DOHH2 (cell line): ENCODE results near the gene KLKB1.
"Not testable (repeated sequence)": the region's sequence is repeated elsewhere in the genome, so short reads cannot be mapped to it uniquely, and the experiment has no call there.

Source experiments
- H3F3A ChIP-seq: fragments of 200-600 bp; sonication (generic), shearing (Covaris generic); 2 replicates; pipeline ENCODE4 v1.6.0; 2016; ENCODE audit warnings: antibody characterized with exemption, mild to moderate bottlenecking; ENCODE audit not compliant: control insufficient read depth, insufficient read depth
- H3K27ac ChIP-seq: fragments of 200-600 bp; sonication (generic); 2 replicates; pipeline ENCODE4 v1.5.1; 2014; ENCODE audit warnings: low read depth, mild to moderate bottlenecking, low read length, moderate library complexity
- H3K27me3 ChIP-seq: fragments of 200-600 bp; sonication (generic); 2 replicates; pipeline ENCODE4 v1.6.1; 2014; ENCODE audit warnings: mild to moderate bottlenecking, low read length, mixed read lengths; ENCODE audit not compliant: control insufficient read depth
- H3K36me3 ChIP-seq: fragments of 200-600 bp; sonication (generic); 2 replicates; pipeline ENCODE4 v1.6.1; 2014; ENCODE audit warnings: mild to moderate bottlenecking, low read length, moderate library complexity, mixed read lengths; ENCODE audit not compliant: control insufficient read depth
- H3K4me1 ChIP-seq: fragments of 200-600 bp; sonication (generic); 2 replicates; pipeline ENCODE4 v1.6.1; 2014; ENCODE audit warnings: mild to moderate bottlenecking, low read length, mixed read lengths; ENCODE audit not compliant: control insufficient read depth
- H3K4me2 ChIP-seq: fragments of 200-600 bp; sonication (generic); 2 replicates; pipeline ENCODE4 v1.6.0; 2014; ENCODE audit warnings: mild to moderate bottlenecking, low read length, moderate library complexity
- H3K4me3 ChIP-seq: fragments of 200-600 bp; sonication (generic); 2 replicates; pipeline ENCODE4 v1.5.1; 2014; ENCODE audit warnings: mild to moderate bottlenecking, low read length, mixed read lengths
- H3K79me2 ChIP-seq: fragments of 200-600 bp; sonication (generic); 2 replicates; pipeline ENCODE4 v1.6.1; 2014; ENCODE audit warnings: mild to moderate bottlenecking, low read length, mixed read lengths; ENCODE audit not compliant: control insufficient read depth
- H3K9me2 ChIP-seq: fragments of 200-600 bp; sonication (generic); replicated peaks from 2 replicates; pipeline ENCODE4 v1.6.1; 2014; ENCODE audit warnings: mild to moderate bottlenecking, low read length, mixed read lengths; ENCODE audit not compliant: control insufficient read depth
- H3K9me3 ChIP-seq: fragments of 200-600 bp; sonication (generic); 2 replicates; pipeline ENCODE4 v1.6.1; 2014; ENCODE audit warnings: antibody characterized with exemption, low read length, mixed read lengths; ENCODE audit not compliant: control insufficient read depth, insufficient read depth
- H4K20me1 ChIP-seq: fragments of 200-600 bp; sonication (generic); 2 replicates; pipeline ENCODE4 v1.6.0; 2014; ENCODE audit warnings: low read depth, mild to moderate bottlenecking, antibody characterized with exemption, low read length, moderate library complexity; ENCODE audit not compliant: control insufficient read depth, insufficient read depth
- CTCF ChIP-seq: fragments of 200-600 bp; sonication (generic); IDR thresholded peaks from one replicate; pipeline ENCODE4 v1.5.1; 2014; ENCODE audit warnings: antibody characterized with exemption, mild to moderate bottlenecking, low read depth, low read length; ENCODE audit not compliant: poor library complexity, severe bottlenecking
- EZH2phosphoT487 ChIP-seq: fragments of 200-600 bp; sonication (generic); IDR thresholded peaks from 2 replicates; pipeline ENCODE4 v1.6.1; 2017; ENCODE audit warnings: borderline replicate concordance, mild to moderate bottlenecking, antibody characterized with exemption, low read length, moderate library complexity, mixed read lengths

Gene KLKB1

GRCh38 chr4:186271081-186271678, 43.9 kb downstream of the KLKB1 start:
- no peaks in the 10 kb centered on the region for H3K9me2 ChIP-seq
- H3K27me3 ChIP-seq = 0 out of 2 replicates have a peak, but pooled peaks cover 3% of the 10 kb centered on the region
- TF ChIP-seq EZH2phosphoT487 (no peak), CTCF (no peak)
- H3K79me2 ChIP-seq = no peaks in the 10 kb centered on the region
- H3K9me3 ChIP-seq = no peaks in the 10 kb centered on the region
- no peaks in the 10 kb centered on the region for H4K20me1 ChIP-seq
- H3K4me1 ChIP-seq = no peaks in the 10 kb centered on the region
- H3K36me3 ChIP-seq = no peaks in the 10 kb centered on the region
- no peak overlapping the region for H3K4me3 ChIP-seq
- H3K27ac ChIP-seq = no peak overlapping the region
- H3K4me2 ChIP-seq = no peak overlapping the region
- no peaks in the 10 kb centered on the region for H3F3A ChIP-seq

GRCh38 chr4:186272699-186273391, 45.5 kb downstream of the KLKB1 start:
- no peak overlapping the region for H3K4me3 ChIP-seq

GRCh38 chr4:186273392-186273789, 46.1 kb downstream of the KLKB1 start:
- not testable (repeated sequence) for H3K9me3 ChIP-seq, H4K20me1 ChIP-seq, H3K79me2 ChIP-seq, H3K4me2 ChIP-seq, H3K9me2 ChIP-seq, H3F3A ChIP-seq, H3K4me1 ChIP-seq, H3K36me3 ChIP-seq, H3K4me3 ChIP-seq, H3K27ac ChIP-seq, H3K27me3 ChIP-seq

More at GRCh38 chr4:186272699-186273391, 45.5 kb downstream of the KLKB1 start:
- TF ChIP-seq EZH2phosphoT487 = no peak
- no peak for TF ChIP-seq CTCF
- no peaks in the 10 kb centered on the region for H3K4me1 ChIP-seq
- H3K9me3 ChIP-seq = no peaks in the 10 kb centered on the region
- H3K4me2 ChIP-seq = no peak overlapping the region
- H3K27me3 ChIP-seq = no peaks in the 10 kb centered on the region
- H3F3A ChIP-seq = no peaks in the 10 kb centered on the region
- H3K27ac ChIP-seq = no peak overlapping the region
- H3K79me2 ChIP-seq = no peaks in the 10 kb centered on the region
- no peaks in the 10 kb centered on the region for H3K9me2 ChIP-seq
- no peaks in the 10 kb centered on the region for H3K36me3 ChIP-seq
- no peaks in the 10 kb centered on the region for H4K20me1 ChIP-seq

- Histone ChIP-seq H3F3A (no peaks in the 10 kb centered on the region), H3K27me3 (no peaks in the 10 kb centered on the region), H3K79me2 (no peaks in the 10 kb centered on the region), H3K9me2 (no peaks in the 10 kb centered on the region), H4K20me1 (no peaks in the 10 kb centered on the region), H3K36me3 (no peaks in the 10 kb centered on the region), H3K27ac (no peak overlapping the region), H3K9me3 (no peaks in the 10 kb centered on the region), H3K4me1 (no peaks in the 10 kb centered on the region), H3K4me2 (no peak overlapping the region), H3K4me3 (no peak overlapping the region)
- no peak for TF ChIP-seq EZH2phosphoT487
These were observed 56.0 kb downstream of the KLKB1 start for GRCh38 chr4:186283311-186283710.
